RWPE1 (cell line): ENCODE results near the gene PHF13.
A peak's percentile ranks its signal among the peaks of the same experiment; 100 is the strongest.

ENCODE experiments used
- CTCF ChIA-PET: fragments of 350-600 bp; sonication (Branson Sonifier 250); formaldehyde crosslinking; extraction: SDS; loops from one replicate; lab custom pipeline; 2021; lab: Yijun Ruan, JAX
- POLR2A ChIA-PET: fragments of 400-600 bp; formaldehyde crosslinking; extraction: SDS; loops from one replicate; lab custom pipeline; 2020; ENCODE audit warnings: antibody characterized with exemption; ENCODE audit not compliant: low non-redundant PET; lab: Yijun Ruan, JAX
- DNase-seq: peaks from one replicate; pipeline ENCODE4 v3.0.0; 2012; ENCODE audit warnings: low spot score
- H3K27ac ChIP-seq: fragments of 450-650 bp; 2 replicates; pipeline ENCODE4 v1.5.1; 2017
- CTCF ChIP-seq: fragments of 450-650 bp; conservative IDR thresholded peaks from 2 replicates; pipeline ENCODE4 v1.5.1; 2017; ENCODE audit warnings: low read depth, mild to moderate bottlenecking

PHF13 gene

GRCh38 chr1:6600410-6601048 lies 13.0 kb upstream of the PHF13 start:
- DNase-seq: no peak
- CTCF ChIA-PET: interaction anchor here (0.6 to 2.0 kb wide), 3 partner anchors 11 to 46 kb away, joined by 3 to 7 read pairs (median 4); partner anchors contain the start of gene NOL9
- POLR2A ChIA-PET: interaction anchor here (0.5 to 2.1 kb wide), 2 partner anchors 7 to 21 kb away, joined by 6 to 8 read pairs; no protein-coding TSS in a partner anchor
- H3K27ac ChIP-seq: peak overlapping the region; percentile 98
- no peak for TF ChIP-seq CTCF

GRCh38 chr1:6601049-6601922 lies 12.2 kb upstream of the PHF13 start:
- DNase-seq: peak; percentile 92
- no peak for TF ChIP-seq CTCF
- CTCF ChIA-PET: interaction anchor here (0.5 to 2.0 kb wide), 4 partner anchors 10 to 468 kb away, joined by 3 to 7 read pairs (median 4); partner anchors contain the start of gene NOL9
- POLR2A ChIA-PET: interaction anchor here (0.6 to 2.1 kb wide), 4 partner anchors 11 to 1416 kb away, joined by 3 to 8 read pairs (median 3); no protein-coding TSS in a partner anchor
- H3K27ac ChIP-seq: peak overlapping the region; percentile 98

DNA sequence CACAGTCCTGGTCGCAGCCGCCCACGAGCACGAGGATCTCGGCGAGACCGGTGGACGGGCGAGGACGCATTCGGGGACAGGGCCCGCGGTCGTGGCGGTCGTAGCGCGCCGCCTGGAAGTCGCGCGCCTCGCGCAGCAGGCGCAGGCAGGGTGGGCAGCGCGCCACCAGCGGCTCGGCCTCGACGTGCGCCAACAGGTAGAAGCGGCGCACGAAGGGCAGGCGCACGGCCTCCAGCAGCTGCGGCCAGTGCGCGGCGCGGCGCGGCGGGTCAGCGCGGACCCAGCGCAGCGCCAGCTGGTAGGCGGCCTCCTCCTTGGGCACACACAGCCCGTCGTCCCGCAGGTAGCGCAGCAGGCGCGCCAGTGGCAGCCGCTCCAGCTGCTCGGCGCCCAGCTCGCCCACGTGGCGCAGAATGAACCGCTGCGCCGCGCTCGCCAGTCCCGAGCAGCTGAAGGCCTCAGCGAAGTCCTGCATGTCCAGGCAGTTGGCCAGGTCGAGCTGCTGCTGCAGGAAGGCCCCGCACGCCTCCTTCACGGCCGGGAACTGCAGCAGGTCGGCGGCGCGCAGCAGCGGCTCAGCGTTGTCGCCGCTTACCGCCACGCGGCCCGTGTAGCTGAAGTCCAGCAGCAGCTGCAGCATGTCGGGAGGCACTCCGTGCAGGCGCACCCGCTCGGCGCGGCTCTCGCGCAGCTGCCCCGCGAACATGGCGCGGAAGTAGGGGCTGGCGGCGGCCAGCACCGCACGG lies 11.4 kb upstream of the PHF13 start:
- POLR2A ChIA-PET: interaction anchor here (0.6 to 1.1 kb wide), 4 partner anchors 11 to 1415 kb away, joined by 3 to 5 read pairs (median 3); no protein-coding TSS in a partner anchor

DNA sequence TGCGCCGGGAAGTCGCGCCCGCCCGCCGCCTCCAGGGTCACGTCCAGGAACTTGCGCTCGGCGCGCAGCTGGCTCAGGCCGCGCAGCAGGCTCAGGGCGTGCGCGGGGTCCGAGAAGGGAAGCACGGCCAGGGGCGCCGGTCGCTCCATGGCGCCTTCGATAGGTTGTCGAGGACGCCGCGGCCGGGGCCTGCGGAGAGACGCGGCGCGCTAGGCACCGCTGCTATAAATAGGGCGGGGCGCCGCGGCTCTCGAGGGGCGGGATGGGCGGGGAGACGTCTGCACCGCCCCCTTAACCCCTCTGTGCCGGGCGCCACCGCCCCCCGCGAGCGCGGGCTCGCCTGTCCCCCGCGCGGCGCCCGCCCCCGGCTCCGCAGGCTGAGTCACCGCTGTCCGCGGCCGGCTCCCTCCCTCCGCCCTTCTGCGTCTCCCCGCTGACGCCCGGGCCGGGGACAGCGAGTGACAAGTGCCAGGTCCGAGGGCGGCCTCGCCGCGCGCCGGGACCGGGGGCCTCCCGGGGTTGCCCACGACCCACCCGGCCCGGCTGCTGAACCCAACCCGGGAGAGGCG lies 10.8 kb upstream of the PHF13 start, which contains the start of gene KLHL21:
Gene KLHL21 (minus strand): TSS at position 201 of the 569 bp plus-strand sequence. CDS start 52 bp downstream, at position 149.
- peak within 1 kb of the TSS; percentile 98 for H3K27ac ChIP-seq
- ChIA-PET CTCF (no interaction called here), POLR2A (interaction anchor here (0.6 to 1.1 kb wide), 3 partner anchors 10 to 79 kb away, joined by 3 to 5 read pairs (median 3); no protein-coding TSS in a partner anchor)
- peak; percentile 81 for DNase-seq
- no peak for TF ChIP-seq CTCF

More for the DNA sequence above, 11.4 kb upstream of the PHF13 start:
- peak overlapping the region; percentile 98 for H3K27ac ChIP-seq
- no peak for DNase-seq
- no peak for TF ChIP-seq CTCF
- CTCF ChIA-PET: interaction anchor here (1.1 kb wide), 1 partner anchor 11 kb away, joined by 5 read pairs; no protein-coding TSS in a partner anchor

- TF ChIP-seq CTCF: no peak
- DNase-seq: peak; percentile 23
- ChIA-PET CTCF (no interaction called here), POLR2A (interaction anchor here (0.6 kb wide), 1 partner anchor 14 kb away, joined by 3 read pairs; no protein-coding TSS in a partner anchor)
- peak overlapping the region; percentile 98 for H3K27ac ChIP-seq
These were observed 10.2 kb upstream of the PHF13 start for GRCh38 chr1:6603238-6603914.
